Measurements from ENCODE around the gene TTC28.

DNA sequence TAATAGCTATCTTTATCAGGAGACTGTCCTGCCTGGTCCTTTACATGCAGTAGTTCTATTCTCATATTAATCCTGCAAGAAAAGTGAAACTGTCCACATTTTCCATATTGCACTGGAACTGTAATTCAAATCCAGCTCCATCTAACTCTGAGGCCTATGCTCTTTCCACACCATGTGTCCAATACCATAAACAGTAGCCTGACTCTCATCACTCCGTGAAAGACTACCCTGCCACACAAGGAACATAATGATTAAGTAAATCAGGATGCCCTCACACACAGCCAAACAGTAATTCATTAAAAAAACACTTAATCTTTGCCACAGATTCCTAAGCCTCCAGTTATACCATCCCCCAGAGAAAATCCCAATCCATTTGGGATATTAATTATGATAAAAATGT is 475.3 kb downstream of the TTC28 start:
- TF ChIP-seq, protein P1, sequence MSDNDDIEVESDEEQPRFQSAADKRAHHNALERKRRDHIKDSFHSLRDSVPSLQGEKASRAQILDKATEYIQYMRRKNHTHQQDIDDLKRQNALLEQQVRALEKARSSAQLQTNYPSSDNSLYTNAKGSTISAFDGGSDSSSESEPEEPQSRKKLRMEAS (IDR thresholded peaks at IDR 0.05), result no peak
- no peak for TF ChIP-seq TCF12 (IDR thresholded peaks at IDR 0.05; ENCODE audit: low read depth)
- no peak for TF ChIP-seq EP300 (IDR thresholded peaks at IDR 0.05; ENCODE audit: borderline replicate concordance)
